NCI-H146 treated with DMSO at 0.1 percent for 48 hours (cell line): ENCODE measurements around the gene FDXACB1.
"Not testable (repeated sequence)": the region's sequence is repeated elsewhere in the genome, so short reads cannot be mapped to it uniquely, and the experiment has no call there.

Source experiments
- DNase-seq: peaks from one replicate; lab custom pipeline; 2025; ENCODE audit not compliant: unreplicated experiment; lab: John Stamatoyannopoulos, UW

FDXACB1 gene

GRCh38 chr11:111909378-111909777 is 30.4 kb upstream of the FDXACB1 start:
- no peak for DNase-seq

- DNase-seq = no peak
Observed at GRCh38 chr11:111908639-111909305, 29.8 kb upstream of the FDXACB1 start.

GRCh38 chr11:111906680-111907079 is 27.7 kb upstream of the FDXACB1 start:
- DNase-seq = no peak

- no peak for DNase-seq
Observed at GRCh38 chr11:111905411-111905810, 26.4 kb upstream of the FDXACB1 start.

- DNase-seq = no peak
Observed at GRCh38 chr11:111886844-111887243, 7.9 kb upstream of the FDXACB1 start.

- DNase-seq = no peak
Observed at GRCh38 chr11:111886032-111886431, 7.1 kb upstream of the FDXACB1 start.

- DNase-seq = not testable (repeated sequence)
Observed at GRCh38 chr11:111885053-111885452, 6.1 kb upstream of the FDXACB1 start.

GRCh38 chr11:111882202-111882601 is 3.2 kb upstream of the FDXACB1 start:
- no peak for DNase-seq

- no peak for DNase-seq
Observed at GRCh38 chr11:111879637-111879960, 634 bp upstream of the FDXACB1 start.

GRCh38 chr11:111878385-111878848 is 548 bp downstream of the FDXACB1 start:
- DNase-seq = peak; percentile 24

- DNase-seq = peak; percentile 21
Observed at GRCh38 chr11:111871693-111872161, 7.2 kb downstream of the FDXACB1 start.

GRCh38 chr11:111870886-111871692 is 7.9 kb downstream of the FDXACB1 start, which contains the start of gene ALG9:
Gene ALG9 (minus strand): TSS chr11:111871581. CDS start chr11:111871482, 99 bp downstream.
- peak; percentile 83 for DNase-seq

- no peak for DNase-seq
Observed at GRCh38 chr11:111870522-111870885, 8.5 kb downstream of the FDXACB1 start.

GRCh38 chr11:111870113-111870512 is 8.9 kb downstream of the FDXACB1 start:
- no peak for DNase-seq

GRCh38 chr11:111860257-111860656 is 18.7 kb downstream of the FDXACB1 start:
- DNase-seq = no peak

- DNase-seq = no peak
Observed at GRCh38 chr11:111855506-111855905, 23.5 kb downstream of the FDXACB1 start.

- no peak for DNase-seq
Observed at GRCh38 chr11:111852103-111852502, 26.9 kb downstream of the FDXACB1 start.

GRCh38 chr11:111851636-111852035 is 27.3 kb downstream of the FDXACB1 start:
- no peak for DNase-seq

- DNase-seq = no peak
Observed at GRCh38 chr11:111851067-111851466, 27.9 kb downstream of the FDXACB1 start.

- no peak for DNase-seq
Observed at GRCh38 chr11:111849631-111850030, 29.3 kb downstream of the FDXACB1 start.

GRCh38 chr11:111846636-111847035 is 32.3 kb downstream of the FDXACB1 start:
- no peak for DNase-seq

- no peak for DNase-seq
Observed at GRCh38 chr11:111846063-111846462, 32.9 kb downstream of the FDXACB1 start.
